ENCODE data around the gene AMPH. TPM values are rescaled to one million over a fixed set of nuclear protein-coding genes. Genes with fewer than 3 reads are reported as not detected.
"Not testable (repeated sequence)": the region's sequence is repeated elsewhere in the genome, so short reads cannot be mapped to it uniquely, and the experiment has no call there.

The AMPH gene
- polyA plus RNA-seq, 3 donors: 15.1 to 17.4 (median 16.4) TPM

DNA sequence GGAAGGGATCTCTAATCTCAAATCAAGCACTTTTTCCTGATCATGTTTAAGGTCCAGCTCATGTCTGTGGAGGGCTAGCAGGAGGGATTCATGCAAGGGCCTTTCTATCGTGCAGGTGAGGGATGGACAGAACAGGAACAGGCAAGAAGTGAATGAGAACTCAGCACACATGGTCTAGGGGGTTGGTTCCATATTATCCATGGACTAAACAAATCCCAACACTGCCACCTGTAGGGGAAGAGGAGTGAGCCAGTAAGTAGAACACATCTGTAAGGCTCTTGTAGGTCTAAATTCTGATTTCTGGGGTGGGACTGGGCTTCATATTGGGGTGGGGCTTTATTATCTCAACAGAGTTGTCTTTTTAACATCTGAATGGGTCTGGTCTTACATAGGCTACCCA, 219.8 kb downstream of the AMPH start:
- DNase-seq (ENCODE audit: low read depth in 3 of 3, low spot score in 2 of 3): no peak

DNA sequence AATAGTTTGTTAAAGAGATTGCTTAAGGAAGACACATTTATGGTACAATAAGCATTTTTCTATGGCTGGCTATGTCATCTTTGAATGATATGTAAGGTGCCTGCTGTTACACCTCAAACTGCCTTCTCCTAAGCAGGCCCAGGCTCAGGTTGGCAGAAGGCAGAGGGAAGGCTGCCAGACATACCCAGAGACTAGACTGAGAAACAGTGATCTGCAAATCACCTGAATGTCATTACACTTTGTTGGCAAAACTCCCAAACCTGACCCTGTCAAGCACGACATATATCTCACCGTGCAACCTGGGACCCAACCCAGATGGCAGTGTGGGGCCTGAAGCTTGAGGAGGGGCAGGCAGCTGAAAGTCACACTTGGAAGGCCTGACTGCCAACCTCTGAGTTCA, 221.1 kb downstream of the AMPH start:
- DNase-seq (ENCODE audit: low read depth in 3 of 3, low spot score in 2 of 3): peak in 1 of 3 donors; percentile 4

DNA sequence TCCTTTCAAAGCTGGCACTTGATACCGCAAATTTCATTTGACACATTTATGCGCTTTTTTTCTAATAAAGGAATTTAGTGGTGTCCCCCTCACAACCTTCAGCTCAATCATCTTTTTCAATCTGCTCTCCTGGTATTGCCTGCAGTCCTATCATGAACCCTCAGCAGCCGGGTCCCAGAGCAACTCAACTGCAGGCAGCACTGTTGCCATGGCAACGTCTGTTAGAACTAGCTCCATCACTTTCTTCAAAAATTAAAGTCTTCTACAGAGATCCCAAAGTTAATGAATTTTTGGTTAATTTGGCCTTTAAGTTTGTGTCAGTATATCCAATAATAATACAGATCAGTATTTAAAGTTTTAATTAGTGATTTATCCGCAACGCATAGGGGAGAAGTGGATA, 221.6 kb downstream of the AMPH start:
- no peak for DNase-seq (ENCODE audit: low read depth in 3 of 3, low spot score in 2 of 3)

DNA sequence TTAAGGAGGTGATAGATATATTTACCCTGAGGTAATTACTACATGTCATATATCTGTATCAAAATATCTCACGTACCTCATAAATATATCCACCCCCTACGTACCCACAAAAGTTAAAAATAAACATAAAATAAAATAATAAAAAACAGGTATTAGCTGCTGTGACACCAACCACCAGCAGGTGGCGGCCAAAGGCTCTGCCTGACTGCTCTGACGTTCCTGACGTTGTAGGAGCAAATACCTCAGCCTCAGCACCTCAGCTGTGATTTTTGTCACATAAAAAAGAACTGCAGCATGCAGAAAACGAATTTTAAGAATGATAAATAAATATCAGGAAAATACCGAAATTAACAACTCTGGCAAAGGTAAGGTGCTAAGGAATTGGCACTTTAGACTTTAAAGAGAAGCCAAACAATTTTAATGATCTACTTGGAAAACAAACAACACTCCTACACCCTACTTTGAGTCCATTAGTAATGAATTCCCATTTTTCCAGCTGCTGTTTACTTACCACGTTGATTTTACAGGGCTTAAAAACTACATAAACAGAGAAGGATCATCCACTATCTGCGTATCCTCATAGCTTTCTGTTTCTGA, 232.3 kb downstream of the AMPH start:
- peak in 1 of 3 donors; percentile 9 for DNase-seq (ENCODE audit: low read depth in 3 of 3, low spot score in 2 of 3)

DNA sequence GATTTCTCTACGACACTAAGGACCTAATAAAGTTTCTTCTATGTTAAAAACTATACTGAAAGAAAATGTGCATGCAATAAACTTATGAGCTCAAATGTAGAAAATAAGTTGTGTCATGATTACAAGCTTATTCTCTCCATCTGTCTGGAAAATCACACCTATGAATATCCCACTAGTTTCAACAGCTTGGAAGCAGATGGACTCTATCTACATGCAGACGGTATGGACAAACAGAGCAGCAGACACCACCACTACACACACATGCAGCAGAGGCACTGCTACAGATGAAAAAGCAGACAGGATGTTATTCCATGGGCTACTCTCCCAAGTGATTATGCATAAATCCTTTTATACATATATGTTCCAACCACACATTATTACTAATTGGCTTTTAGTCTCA, 234.3 kb downstream of the AMPH start:
- no peak for DNase-seq (ENCODE audit: low read depth in 3 of 3, low spot score in 2 of 3)

DNA sequence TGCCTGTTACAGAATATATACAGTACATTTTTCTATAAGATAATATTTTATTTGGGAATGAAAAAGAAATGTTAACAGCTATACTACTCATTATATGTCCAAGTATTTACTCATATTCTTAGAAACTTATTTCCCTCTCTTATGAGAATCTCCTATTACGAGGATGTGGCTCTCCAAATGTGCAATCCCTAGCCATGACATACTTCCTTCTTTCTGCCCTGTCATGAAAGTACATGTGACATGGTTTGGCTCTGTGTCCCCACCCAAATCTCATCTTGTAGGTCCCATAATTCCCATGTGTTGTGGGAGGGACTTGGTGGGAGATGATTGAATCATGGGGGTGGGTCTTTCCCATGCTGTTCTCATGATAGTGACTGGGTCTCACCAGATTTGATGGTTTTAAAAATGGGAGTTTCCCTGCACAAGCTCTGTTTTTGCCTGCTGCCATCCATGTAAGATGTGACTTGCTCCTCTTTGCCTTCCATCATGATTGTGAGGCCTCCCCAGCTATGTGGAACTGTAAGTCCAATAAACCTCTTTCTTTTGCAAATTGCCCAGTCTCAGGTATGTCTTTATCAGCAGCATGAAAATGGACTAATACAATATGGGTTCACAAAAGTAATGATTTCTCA, 235.1 kb downstream of the AMPH start:
- not testable (repeated sequence) for DNase-seq (ENCODE audit: low read depth in 3 of 3, low spot score in 2 of 3)

DNA sequence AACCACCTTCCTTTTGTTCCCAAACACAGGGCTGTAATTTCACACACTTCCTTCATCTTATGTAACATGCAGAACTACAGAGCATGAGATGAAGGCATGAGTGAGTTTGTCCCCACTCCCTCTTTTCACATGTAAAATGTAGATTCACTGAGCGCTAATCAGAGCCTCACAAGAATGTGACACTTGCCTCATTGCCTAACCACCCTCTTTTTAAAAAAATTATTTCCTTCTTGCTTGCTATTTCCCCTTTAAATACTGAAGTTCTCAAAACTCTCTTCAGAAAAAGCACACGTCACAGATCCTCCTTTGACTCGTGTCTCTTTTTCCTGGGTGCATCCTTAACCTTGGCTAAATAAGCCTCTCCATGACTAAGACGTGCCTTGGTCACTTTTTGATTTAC, 236.5 kb downstream of the AMPH start:
- no peak for DNase-seq (ENCODE audit: low read depth in 3 of 3, low spot score in 2 of 3)

DNA sequence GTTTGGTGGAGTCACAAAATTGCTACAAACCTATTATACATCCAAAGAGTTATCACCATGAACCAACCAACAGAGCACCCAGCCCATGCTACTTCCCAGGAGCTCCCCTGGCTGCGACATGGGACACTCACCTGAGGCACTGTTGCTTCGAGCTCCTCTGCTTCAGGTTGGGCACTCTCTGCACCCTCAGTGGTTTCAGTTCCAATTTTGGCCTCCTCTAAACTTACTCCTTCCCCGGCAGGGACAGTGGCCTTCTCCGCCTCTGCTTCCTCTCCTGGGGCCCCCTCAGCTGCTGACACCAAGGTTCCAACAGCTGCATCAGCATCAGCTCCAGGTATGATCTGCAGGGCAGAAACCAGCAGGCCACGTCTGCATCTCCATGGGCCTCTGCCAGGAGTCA, 237.3 kb downstream of the AMPH start:
- DNase-seq (ENCODE audit: low read depth in 3 of 3, low spot score in 2 of 3): no peak

DNA sequence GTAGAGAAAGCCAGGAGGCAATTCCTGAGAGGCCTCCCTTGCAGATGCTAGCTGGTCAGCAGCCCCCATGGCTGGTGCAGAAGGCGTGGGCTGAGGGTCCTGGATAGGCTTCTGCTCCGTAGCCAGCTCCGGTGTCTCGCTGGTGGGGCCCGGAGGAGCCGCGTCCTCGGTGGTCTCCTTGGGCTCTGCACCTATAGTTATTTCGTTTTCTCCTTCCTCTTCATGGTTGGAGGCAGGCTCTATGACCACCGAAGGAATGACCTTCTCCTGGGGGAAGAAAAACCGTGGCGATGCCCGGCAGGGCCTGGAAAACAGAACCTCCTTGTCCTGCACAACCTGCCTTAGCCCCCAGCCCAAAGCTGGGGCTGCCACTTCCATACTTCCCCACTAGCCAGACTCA, 239.4 kb downstream of the AMPH start:
- no peak for DNase-seq (ENCODE audit: low read depth in 3 of 3, low spot score in 2 of 3)

DNA sequence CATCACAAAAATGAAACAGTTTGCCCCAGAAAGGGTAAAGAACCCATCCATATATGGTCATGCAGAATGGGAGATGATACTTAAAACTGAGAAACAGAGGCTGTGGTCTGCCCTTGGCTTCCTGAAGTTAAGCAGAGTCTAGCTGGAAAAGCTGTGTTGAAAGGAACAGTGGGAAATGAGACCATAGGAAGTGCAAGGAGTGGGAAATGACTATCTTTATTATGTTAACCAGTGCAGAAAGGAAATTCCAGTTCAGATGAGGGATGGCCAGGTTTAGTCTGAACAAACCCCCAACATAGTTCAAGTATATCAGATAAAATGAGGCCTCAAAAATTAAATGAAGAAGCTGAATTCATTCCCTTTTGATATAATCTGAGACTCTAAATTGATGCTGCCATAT, 245.5 kb downstream of the AMPH start:
- DNase-seq (ENCODE audit: low read depth in 3 of 3, low spot score in 2 of 3): no peak

DNA sequence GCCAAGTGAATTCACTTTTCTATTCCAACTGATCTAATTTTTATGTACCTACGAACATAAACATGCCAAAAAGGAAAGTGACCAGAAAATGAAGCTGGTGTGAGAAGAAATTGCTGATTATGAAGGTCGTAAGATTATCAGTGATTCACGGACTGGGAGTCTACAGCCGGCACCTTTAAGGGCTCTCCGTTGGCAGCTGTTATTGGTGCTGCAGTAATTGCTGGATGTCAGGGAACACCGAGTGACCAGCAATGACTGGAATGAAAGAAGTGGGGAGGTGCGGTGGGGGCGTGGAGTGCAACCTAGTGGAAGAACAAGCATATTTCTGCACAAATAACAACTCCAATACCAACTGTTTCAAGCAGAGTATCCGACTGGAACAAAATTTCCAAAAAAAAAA, 247.9 kb downstream of the AMPH start:
- no peak for DNase-seq (ENCODE audit: low read depth in 3 of 3, low spot score in 2 of 3)

DNA sequence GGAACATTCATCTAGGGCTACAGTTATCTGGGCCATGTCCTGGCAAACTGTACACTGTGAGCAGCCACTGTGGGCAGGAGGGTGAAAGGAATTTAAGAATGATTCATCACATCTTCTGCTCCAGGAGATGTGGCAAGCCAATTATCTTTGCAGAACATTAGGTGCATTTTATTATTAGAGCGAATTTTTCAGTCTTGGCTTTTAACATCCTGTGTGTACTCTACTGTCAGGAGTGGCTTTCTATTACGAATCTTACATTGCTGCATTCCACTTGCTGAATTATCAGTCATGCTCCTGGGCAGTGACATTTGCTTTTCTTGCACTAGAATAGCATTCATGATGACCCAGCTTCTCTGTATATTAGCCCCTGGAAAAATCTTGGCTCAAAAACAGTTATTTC, 248.5 kb downstream of the AMPH start:
- no peak for DNase-seq (ENCODE audit: low read depth in 3 of 3, low spot score in 2 of 3)

DNA sequence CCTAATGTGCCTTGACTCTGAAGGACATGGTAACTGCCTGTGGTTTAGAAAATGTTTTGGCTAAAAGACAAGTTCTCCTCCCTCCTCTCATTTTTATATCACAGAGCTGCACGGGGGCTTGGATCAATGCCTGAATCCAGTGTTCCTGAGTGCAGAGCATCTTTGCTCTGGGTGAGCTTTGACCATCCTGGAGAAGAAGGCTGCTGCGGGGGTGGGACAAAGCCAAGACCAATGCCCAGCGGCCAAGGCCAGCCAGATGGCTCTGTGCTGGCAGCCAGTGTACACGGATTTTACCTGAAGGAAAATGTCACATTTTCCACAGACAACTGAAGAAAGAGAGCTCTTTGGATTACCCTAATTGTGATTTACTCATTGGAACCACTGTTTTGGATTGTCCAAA, 255.7 kb downstream of the AMPH start:
- DNase-seq (ENCODE audit: low read depth in 3 of 3, low spot score in 2 of 3): no peak

DNA sequence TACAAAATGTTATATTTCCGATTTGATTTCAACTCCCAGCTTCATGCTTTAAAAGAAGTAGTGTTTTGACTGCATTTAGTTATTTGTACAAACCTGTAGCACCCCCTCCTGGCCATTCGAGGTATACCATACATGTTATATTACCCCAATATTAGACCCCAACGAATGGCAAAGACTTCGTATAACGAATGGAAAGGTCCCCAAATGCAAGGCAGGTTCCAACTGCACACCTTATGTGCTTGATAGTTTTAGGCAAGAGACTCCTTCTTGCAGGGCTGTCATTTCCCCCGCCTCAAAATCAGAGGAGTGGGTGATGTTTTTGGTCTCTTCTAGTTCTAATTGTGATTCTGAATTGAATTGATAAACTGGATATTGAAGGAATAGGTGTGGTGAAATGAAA, 256.7 kb downstream of the AMPH start:
- no peak for DNase-seq (ENCODE audit: low read depth in 3 of 3, low spot score in 2 of 3)

DNA sequence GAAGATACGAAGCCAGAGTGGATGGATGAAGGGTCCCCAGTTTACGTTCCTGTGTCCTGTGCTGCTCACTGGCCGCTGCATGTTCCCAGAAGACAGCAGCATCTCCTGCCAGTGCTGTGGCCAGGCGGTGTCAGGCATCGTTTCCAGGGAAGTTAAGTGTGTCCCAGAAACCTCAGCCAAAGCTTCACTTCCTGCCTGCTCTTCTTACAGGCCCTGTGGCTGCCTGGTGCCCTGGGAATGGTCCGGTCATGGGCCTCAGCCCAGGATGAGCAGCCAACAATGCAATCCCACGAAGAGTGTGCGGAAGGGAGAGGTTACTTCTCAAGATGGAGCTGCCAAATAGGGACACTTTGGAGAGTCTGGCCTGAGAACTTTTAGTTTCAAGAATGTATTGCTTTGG, 258.0 kb downstream of the AMPH start:
- no peak for DNase-seq (ENCODE audit: low read depth in 3 of 3, low spot score in 2 of 3)

DNA sequence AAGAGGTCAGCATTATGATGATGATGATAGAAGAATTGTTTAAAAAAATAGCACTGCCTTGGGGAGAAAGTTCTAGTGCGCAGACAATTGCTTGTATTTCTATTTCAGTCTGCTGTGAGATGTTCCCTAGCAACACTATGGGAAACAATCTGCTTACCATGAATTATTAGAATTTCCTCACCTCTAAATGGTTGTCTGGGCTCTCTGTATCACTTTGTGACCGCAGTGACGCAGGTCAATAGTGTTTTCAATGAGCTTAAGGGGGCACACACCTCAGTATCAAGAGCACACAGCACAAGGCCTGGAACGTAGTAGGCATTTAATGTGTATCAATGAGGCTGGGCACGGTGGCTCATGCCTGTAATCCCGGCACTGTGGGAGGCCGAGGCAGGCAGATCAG, 258.9 kb downstream of the AMPH start:
- DNase-seq (ENCODE audit: low read depth in 3 of 3, low spot score in 2 of 3): no peak

DNA sequence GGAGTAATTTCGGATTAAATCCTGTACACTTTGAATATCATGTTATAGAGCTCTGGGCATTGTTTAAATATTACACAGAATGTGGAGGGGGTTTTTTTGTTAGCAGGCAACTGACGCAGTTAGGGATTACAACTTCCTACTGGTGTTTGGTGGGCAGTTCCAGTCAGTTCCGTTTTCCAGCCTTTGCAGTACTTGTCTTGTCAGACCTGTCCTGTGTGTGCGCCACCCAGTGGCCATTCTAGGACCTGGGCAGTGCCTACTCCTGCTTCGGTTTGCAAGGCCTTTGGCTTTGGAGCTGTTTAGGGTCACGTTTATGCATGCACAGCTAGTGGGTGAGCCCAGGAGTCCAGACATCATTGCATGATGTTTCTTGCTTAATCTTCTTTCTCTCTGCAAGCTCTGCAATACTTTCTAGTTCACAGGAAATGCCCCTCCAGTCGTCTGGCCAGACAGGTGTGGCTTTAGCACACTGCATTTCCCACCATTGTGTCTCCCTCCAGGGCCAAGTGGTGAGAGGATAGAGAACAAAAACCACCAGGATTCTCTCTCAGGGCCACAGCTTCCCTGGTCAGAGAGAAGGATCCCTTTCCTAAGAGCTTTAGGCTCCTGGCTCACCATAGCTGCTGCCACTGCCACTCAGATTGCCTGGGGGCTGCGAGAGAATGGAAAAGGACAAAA, 261.2 kb downstream of the AMPH start:
- DNase-seq (ENCODE audit: low read depth in 3 of 3, low spot score in 2 of 3): peak; percentile 48 to 56 (median 53)

DNA sequence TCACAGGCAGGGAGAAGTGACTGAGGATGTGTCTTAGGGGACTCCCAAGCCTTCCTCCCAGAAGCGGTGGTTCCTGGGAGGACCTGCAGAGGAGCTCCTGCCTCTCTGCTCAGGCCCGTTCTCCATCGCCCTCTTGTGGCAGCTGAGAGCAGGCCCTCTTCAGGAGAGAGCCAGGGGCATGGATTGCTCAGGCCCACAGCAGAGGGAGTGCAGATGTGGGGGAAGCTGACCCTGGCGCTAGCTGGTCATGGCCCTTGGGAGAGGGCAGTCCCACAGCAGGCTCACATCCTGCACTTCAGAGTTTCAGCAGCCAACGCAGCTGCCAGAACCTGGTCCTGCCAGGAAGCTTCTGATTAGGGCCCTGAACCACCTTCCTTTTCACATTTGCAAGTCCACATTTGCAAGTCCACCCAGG, 263.0 kb downstream of the AMPH start:
- no peak for DNase-seq (ENCODE audit: low read depth in 3 of 3, low spot score in 2 of 3)

DNA sequence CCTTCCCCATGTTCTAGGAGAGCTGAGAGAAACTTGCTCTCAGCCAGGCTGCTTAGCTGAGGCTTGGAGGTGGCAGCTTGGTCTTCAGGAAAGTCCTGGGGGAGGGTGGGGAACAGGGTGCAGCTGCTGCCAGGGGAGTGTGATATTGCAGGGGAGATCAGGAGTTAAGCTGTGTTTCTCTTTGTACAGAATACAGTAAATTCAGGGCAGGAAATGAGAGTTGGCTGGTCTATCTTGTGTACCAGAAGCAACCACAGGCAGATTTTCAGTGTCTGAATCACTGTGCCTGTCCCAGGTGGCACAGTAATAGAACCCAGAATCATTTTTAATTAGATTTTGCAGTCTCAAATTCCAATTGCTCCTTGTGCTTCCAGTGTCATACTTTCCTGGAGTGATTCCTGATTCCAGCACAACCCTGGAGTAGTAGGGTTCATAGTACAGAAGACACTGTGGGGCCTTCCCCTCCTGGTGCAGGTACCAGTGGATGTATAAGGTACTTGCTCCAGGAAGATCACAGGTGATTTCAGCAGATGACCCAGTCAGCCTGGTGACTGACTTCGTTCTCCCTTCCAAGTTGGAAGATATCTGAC, 263.8 kb downstream of the AMPH start:
- DNase-seq (ENCODE audit: low read depth in 3 of 3, low spot score in 2 of 3): no peak

DNA sequence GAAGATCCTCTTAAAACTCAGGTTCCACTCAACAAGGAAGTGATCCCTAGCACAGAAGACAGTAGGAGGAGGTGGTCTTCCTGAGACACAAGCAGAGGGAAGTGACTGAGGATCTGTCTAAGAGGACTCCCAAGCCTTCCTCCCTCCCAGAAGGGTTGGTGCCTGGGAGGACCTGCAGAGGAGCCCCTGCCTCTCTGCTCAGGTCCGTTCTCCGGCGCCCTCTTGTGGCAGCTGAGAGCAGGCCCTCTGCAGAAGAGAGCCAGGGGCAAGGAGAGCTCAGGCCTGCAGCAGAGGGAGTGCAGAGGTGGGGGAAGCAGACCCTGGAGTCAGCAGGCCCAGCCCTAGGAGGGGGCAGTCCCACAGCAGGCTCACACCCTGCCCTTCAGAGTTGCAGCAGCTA, 267.8 kb downstream of the AMPH start:
- DNase-seq (ENCODE audit: low read depth in 3 of 3, low spot score in 2 of 3): not testable (repeated sequence)

DNA sequence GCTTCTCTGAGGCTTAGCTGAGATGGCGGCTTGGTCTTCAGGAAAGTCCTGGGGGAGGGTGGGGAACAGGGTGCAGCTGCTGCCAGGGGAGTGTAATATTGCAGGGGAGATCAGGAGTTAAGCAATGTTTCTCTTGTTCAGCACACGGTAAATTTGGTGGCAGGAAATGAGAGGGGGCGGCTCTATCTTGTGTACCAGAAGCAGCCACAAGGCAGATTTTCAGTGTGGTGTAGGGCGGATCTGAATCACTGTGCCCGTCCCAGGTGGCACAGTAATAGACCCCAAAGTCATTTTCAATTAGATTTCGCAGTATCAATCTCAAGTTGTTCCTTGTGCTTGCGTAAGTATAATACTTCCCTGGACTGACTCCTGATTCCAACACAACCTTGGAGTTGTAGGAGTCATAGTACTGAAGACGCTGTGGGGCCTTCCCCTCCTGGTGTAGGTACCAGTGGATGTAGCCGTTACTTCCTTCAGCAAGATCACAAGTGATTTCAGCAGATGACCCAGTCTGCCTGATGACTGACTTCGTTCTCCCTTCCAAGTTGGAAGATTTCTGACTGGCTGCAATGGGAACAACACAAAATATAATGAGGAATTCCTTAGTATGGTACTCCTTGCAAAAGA, 268.4 kb downstream of the AMPH start:
- not testable (repeated sequence) for DNase-seq (ENCODE audit: low read depth in 3 of 3, low spot score in 2 of 3)

Data from right renal cortex interstitium (tissue), 3 donors.